Measurements from ENCODE around the gene DVL3. TPM values are rescaled to one million over a fixed set of nuclear protein-coding genes. Genes with fewer than 3 reads are reported as not detected.

The DVL3 gene
- total RNA-seq, 2 experiments from 2014 or later: 30.0 to 31.7 TPM

DNA sequence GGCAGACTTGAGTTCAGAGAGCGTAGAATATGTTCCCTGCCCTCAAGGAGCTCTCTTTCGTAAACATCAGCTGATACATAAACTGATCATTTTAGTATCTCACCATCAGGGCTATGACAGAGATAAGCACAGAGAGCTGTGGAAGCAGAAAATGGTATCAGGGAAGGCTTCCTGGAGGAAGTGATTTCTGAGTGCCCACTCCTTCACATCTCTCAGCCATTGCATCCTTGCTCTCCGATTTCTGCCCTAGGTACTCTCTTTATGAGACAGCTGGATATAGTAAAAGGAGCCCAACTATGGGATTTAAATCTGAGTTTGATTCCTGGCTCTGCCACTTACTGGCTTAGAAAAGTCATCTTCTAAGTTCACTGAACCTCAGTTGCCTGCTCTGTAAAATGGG, 10.4 kb downstream of the DVL3 start:
- H3K4me3 Mint-ChIP-seq: no peak overlapping the region
- ChIA-PET CTCF (interaction anchor here (1.1 kb wide), 1 partner anchor 124 kb away, joined by 3 read pairs; no protein-coding TSS in a partner anchor), POLR2A (no interaction called here)
- no peaks in the 10 kb centered on the region for H3K27me3 Mint-ChIP-seq
- DNase-seq (no peak), ATAC-seq (ENCODE audit: poor library complexity) (no peak)
- H3K4me3 ChIP-seq (ENCODE audit: low read length): no peak overlapping the region
- peaks cover 4% of the 10 kb centered on the region for H3K4me1 ChIP-seq (ENCODE audit: insufficient read depth, low read length)
- peaks cover 53% of the 10 kb centered on the region for H3K36me3 Mint-ChIP-seq (ENCODE audit: low read depth)
- TF ChIP-seq, protein P1, sequence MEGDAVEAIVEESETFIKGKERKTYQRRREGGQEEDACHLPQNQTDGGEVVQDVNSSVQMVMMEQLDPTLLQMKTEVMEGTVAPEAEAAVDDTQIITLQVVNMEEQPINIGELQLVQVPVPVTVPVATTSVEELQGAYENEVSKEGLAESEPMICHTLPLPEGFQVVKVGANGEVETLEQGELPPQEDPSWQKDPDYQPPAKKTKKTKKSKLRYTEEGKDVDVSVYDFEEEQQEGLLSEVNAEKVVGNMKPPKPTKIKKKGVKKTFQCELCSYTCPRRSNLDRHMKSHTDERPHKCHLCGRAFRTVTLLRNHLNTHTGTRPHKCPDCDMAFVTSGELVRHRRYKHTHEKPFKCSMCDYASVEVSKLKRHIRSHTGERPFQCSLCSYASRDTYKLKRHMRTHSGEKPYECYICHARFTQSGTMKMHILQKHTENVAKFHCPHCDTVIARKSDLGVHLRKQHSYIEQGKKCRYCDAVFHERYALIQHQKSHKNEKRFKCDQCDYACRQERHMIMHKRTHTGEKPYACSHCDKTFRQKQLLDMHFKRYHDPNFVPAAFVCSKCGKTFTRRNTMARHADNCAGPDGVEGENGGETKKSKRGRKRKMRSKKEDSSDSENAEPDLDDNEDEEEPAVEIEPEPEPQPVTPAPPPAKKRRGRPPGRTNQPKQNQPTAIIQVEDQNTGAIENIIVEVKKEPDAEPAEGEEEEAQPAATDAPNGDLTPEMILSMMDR (IDR thresholded peaks at IDR 0.05): no peak
- H3K27ac ChIP-seq (ENCODE audit: low read depth in 1 of 2, low read length in 2 of 2): no peak overlapping the region
- peaks cover 5% of the 10 kb centered on the region for H3K4me1 Mint-ChIP-seq (ENCODE audit: low read depth)
- H3K36me3 ChIP-seq (ENCODE audit: insufficient read depth, low read length): peaks cover 52% of the 10 kb centered on the region
- no peaks in the 10 kb centered on the region for H3K9me3 Mint-ChIP-seq
- H3K27me3 ChIP-seq (ENCODE audit: control insufficient read depth in 1 of 2, insufficient read depth in 2 of 2, low read length in 2 of 2): no peaks in the 10 kb centered on the region
- no peak overlapping the region for H3K27ac Mint-ChIP-seq
- intact Hi-C loops (cut with DNase I, micrococcal nuclease): no loop called here
- H3K9me3 ChIP-seq (ENCODE audit: control insufficient read depth in 1 of 2, insufficient read depth in 1 of 2, low read length in 2 of 2): no peaks in the 10 kb centered on the region

- Mint-ChIP-seq H3K27me3 (no peaks in the 10 kb centered on the region), H3K9me3 (no peaks in the 10 kb centered on the region), H3K4me1 (ENCODE audit: low read depth) (peaks cover under 1% of the 10 kb centered on the region), H3K4me3 (no peak overlapping the region), H3K36me3 (ENCODE audit: low read depth) (peaks cover 63% of the 10 kb centered on the region), H3K27ac (no peak overlapping the region)
- TF ChIP-seq, protein P1 (IDR thresholded peaks at IDR 0.05): no peak
- Histone ChIP-seq H3K27me3 (ENCODE audit: control insufficient read depth in 1 of 2, insufficient read depth in 2 of 2, low read length in 2 of 2) (no peaks in the 10 kb centered on the region), H3K27ac (ENCODE audit: low read depth in 1 of 2, low read length in 2 of 2) (no peak overlapping the region), H3K4me1 (ENCODE audit: insufficient read depth, low read length) (no peaks in the 10 kb centered on the region), H3K9me3 (ENCODE audit: control insufficient read depth in 1 of 2, insufficient read depth in 1 of 2, low read length in 2 of 2) (no peaks in the 10 kb centered on the region), H3K4me3 (ENCODE audit: low read length) (no peak overlapping the region), H3K36me3 (ENCODE audit: insufficient read depth, low read length) (peaks cover 52% of the 10 kb centered on the region)
- POLR2A ChIA-PET: no interaction called here
- DNase-seq (no peak), ATAC-seq (ENCODE audit: poor library complexity) (no peak)
- CTCF ChIA-PET: no interaction called here
- intact Hi-C loops (cut with DNase I, micrococcal nuclease): no loop called here
Measured at GRCh38 chr3:184166671-184167070, 11.5 kb downstream of the DVL3 start.

DNA sequence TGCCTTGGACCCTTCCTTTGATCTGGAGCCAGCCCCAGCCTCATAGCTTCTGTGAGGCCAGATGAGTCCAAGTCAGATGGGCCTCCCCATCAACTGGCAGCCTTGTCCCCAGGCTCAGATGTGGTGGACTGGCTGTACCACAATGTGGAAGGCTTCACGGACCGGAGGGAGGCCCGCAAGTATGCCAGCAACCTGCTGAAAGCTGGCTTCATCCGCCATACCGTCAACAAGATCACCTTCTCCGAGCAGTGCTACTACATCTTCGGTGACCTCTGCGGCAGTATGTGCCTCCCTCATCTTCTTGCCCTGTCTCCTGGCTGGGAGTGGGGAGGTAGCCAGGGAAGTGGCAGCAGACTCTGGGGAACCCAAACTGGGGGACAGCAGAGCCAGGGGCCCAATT, 12.6 kb downstream of the DVL3 start:
- no peaks in the 10 kb centered on the region for H3K9me3 Mint-ChIP-seq
- TF ChIP-seq, protein P1 (IDR thresholded peaks at IDR 0.05): no peak
- DNase-seq: no peak
- H3K9me3 ChIP-seq (ENCODE audit: control insufficient read depth in 1 of 2, insufficient read depth in 1 of 2, low read length in 2 of 2): no peaks in the 10 kb centered on the region
- H3K4me3 ChIP-seq (ENCODE audit: low read length): no peak overlapping the region
- H3K27ac ChIP-seq (ENCODE audit: low read depth in 1 of 2, low read length in 2 of 2): no peak overlapping the region
- H3K36me3 Mint-ChIP-seq (ENCODE audit: low read depth): peaks cover 65% of the 10 kb centered on the region
- POLR2A ChIA-PET: no interaction called here
- intact Hi-C loops (cut with DNase I, micrococcal nuclease): loop anchor here in 1 of 2 experiments (2.0 kb wide), 1 partner anchor 19 kb away; the partner anchor contains the start of gene ABCF3
- H3K27me3 Mint-ChIP-seq: no peaks in the 10 kb centered on the region
- H3K36me3 ChIP-seq (ENCODE audit: insufficient read depth, low read length): peaks cover 52% of the 10 kb centered on the region
- no peak overlapping the region for H3K27ac Mint-ChIP-seq
- ATAC-seq (ENCODE audit: poor library complexity): no peak
- H3K4me3 Mint-ChIP-seq: no peak overlapping the region
- CTCF ChIA-PET: no interaction called here
- no peaks in the 10 kb centered on the region for H3K4me1 ChIP-seq (ENCODE audit: insufficient read depth, low read length)
- H3K4me1 Mint-ChIP-seq (ENCODE audit: low read depth): no peaks in the 10 kb centered on the region
- no peaks in the 10 kb centered on the region for H3K27me3 ChIP-seq (ENCODE audit: control insufficient read depth in 1 of 2, insufficient read depth in 2 of 2, low read length in 2 of 2)

Data from CD4-positive, alpha-beta T cell (primary cell).